HG03097 (cell line): Measurements from ENCODE around the gene MAPK10.
A peak's percentile ranks its signal among the peaks of the same experiment; 100 is the strongest.
"Not testable (repeated sequence)": the region's sequence is repeated elsewhere in the genome, so short reads cannot be mapped to it uniquely, and the experiment has no call there.

Experiments used
- ATAC-seq: cut with Tn5 transposase; IDR thresholded peaks from one replicate; pipeline ENCODE4 v1.9.1; 2021; ENCODE audit not compliant: unreplicated experiment, low FRiP score

The MAPK10 gene

DNA sequence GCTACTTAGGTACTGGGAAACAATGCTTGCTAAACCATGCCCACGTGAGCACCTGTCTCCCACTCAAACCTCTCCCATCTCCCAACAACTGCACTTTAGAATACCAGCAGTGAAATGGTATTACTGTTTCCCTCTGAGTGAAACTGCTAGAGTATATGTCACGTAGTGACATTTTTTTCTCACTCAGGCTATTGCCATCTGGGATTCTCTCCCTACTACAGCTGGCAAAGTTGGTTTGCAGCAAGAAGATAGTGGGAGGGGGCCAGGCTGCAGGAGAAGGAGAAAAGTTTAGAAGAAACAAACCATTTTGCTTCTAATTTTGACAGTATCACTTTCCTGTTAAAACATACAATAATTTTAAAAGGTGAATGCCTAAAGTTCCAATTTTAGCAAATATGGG lies 358.3 kb downstream of the MAPK10 start:
- ATAC-seq: no peak

DNA sequence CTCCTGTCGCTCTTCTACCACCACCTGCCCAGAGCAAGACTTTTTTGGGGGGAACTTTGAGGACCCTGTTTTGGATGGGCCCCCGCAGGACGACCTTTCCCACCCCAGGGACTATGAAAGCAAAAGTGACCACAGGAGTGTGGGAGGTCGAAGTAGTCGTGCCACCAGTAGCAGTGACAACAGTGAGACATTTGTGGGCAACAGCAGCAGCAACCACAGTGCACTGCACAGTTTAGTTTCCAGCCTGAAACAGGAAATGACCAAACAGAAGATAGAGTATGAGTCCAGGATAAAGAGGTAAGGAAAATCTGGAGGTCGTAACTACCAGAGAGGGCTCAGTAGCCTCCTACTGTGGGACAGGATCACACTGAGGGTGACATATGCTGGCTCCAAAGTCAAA lies 364.5 kb downstream of the MAPK10 start:
- no peak for ATAC-seq

DNA sequence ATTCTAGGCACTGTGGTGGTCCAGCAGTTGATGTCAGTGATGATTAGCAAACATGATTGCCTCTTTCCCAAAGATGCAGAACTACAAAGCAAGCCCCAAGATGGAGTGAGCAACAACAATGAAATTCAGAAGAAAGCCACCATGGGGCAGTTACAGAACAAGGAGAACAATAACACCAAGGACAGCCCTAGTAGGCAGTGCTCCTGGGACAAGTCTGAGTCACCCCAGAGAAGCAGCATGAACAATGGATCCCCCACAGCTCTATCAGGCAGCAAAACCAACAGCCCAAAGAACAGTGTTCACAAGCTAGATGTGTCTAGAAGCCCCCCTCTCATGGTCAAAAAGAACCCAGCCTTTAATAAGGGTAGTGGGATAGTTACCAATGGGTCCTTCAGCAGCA lies 365.3 kb downstream of the MAPK10 start:
- no peak for ATAC-seq

DNA sequence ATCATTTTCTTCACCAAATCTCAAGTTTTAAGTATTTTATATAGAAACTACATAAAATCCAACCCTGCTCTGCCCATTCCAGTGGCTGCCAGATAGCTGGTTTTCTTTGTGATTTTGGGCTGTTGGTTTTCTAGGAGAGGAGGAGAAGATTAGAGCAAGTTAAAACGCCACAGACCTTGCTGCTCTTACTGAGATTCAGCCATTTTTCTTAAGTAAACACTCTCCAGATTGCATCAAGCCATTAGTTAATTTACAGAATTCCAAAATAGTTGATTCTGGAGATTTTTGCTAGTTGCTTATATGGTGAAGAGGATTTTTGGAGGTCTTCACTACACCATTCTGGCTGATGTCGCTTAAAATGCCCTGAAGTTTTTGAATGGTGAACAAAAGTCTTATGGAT lies 366.2 kb downstream of the MAPK10 start:
- ATAC-seq: no peak

DNA sequence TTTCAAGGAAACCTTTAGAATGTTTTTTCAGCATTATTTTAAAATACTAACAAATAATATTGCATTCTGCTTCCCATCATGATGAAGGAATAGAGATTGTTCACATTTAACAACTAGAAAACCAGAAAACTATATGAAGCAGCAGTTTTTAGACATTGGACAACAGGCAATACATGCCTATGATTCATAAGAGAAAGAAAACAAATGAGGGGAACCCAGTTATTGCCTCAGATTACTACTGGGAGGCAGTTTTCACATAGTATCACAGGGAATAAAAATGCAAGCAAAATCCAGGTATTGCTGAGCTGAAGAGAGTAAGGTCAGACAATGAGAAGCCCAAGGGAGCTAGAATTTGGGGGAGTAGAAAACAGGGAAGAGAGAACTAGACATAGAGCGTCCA lies 373.6 kb downstream of the MAPK10 start:
- ATAC-seq: no peak

DNA sequence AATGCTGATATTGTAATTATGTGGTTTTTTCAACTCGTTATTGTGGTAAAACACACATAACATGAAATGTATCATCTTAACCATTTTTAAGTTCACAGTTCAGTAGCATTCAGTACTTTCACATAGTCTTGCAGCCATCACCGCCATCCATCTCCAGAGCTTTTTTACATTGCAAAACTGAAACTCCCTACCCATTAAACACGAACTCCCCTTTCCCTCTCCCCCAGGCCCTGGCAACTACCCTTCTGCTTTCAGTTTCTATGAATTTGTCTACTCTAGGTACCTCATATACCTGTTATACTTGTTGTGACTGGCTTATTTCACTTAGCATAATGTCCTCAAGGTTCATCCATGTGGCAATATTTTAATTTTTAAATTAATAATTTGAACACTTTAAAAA lies 380.6 kb downstream of the MAPK10 start:
- ATAC-seq: peak; percentile 100

DNA sequence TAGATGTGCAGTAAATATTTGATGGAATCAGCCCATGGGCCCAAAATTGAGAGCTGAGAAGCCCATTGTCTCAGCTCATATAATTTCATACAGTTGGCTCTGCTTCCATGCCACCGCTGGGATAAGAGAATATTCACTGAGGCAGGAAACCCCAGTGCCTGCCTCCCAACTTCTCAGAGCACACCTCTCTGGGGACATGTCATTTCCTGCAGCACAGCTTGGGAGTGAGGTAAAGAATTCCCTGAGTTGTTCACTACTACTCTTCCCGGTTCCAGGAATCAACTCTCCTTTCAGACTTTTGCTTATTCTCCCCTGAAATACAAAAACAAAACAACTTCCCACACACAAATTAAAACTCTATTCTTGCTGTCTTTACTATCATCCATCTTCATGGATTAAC lies 389.3 kb downstream of the MAPK10 start:
- ATAC-seq: no peak

DNA sequence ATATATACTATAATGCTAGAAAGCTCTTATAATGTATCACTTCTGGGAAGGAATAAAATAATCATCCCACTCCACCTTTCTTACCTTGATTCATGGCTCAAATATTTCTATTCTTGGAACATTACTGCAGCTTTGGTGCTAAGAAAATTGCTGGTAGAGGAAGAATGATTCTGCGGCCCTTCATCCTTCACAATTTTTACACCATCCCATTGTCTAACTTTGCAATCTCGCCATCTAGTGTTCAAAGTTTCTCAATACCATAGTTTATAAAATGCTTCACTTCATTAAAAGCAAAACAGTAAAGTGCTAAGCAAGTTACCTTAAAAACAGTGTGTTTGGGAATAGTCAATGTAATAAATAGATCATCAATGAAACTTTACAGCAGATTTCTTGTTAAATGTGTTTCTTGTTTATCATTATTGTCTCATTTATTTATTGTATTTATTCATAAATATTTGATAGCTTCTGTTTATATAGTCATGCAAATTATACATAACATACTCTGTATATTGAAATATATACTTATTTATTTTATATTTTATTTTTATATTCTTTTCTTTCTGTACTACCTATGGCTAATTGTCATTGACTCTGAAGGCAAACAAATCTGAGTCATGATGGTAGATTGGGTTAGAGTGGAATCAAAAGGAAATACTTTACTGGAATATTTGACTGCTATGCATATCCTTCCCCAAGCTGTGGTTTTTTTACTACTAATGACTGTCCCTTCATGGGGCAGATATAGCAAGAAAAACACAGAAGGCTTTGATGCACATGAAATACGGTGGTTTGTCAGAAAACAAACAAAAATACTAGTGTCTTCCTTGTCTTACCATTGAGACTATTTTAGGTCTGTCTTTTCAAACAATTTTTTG lies 390.7 kb downstream of the MAPK10 start:
- no peak for ATAC-seq

DNA sequence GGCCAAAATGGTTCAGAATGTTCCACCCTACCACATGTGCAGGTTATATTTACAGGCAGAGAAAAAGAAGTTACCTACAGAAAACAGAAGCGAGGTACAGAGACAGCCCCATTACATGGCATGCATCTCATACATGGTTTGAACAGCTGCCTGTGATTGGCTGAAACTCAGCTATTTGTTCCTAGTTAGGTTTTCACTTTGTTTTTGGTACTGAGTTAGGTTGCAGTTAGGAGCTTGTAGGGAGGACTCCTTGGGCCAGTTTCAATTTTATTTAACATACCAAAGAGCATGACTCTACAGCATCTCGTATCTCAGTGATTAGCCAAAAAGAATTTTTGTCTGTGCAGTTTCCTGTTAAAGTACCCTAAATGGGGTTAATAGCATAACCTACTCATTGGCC lies 392.0 kb downstream of the MAPK10 start:
- no peak for ATAC-seq

DNA sequence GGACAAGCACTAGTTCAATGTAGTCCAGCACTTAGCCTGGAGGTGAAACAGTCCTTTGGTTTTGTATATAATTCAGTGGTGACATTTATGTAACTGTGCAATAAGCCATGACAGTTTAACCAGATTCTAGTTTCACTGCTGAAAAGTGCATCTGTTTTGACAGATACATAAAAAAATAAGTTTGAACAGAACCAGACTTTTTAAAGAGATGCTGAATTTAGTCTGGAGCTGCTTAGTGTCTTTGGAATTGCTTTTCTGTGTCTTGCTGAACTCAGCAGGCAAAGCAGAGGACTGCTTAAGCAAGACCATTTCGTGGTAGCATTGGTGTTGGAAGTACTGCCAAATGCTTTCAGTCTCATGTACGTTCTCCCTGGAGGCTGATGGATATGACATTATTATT lies 393.5 kb downstream of the MAPK10 start:
- no peak for ATAC-seq

DNA sequence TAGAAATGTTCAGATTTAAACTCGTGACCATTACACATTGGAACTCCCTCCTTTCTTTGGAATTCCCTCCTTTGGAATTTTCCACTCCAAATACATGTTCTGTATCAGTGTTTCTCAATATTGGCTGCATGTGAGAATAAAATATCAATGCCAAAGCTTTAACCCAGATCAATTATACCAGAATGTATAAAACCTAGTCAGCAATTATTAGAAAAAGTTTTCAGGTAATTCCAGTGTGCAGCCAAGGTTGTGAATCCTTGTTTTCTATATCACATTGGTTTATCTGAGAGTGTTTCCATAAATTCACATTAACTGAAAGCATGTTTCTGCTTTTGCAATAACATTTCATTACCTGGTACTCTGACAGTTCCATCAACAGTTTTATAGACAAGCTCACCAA lies 394.3 kb downstream of the MAPK10 start:
- no peak for ATAC-seq

DNA sequence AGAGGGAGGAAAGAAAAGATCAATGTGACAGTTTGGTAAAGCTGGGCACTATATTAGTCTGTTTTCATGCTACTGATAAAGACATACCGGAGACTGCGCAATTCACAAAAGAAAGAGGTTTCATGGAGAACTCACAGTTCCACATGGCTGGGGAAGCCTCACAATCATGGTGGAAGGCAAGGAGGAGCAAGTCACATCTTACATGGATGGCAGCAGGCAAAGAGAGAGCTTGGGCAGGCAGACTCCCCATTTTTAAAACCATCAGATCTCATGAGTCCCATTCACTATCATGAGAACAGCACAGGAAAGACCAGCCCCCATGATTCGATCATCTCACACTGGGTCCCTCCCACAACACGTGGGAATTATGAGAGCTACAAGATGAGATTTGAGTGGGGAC lies 394.8 kb downstream of the MAPK10 start:
- not testable (repeated sequence) for ATAC-seq

DNA sequence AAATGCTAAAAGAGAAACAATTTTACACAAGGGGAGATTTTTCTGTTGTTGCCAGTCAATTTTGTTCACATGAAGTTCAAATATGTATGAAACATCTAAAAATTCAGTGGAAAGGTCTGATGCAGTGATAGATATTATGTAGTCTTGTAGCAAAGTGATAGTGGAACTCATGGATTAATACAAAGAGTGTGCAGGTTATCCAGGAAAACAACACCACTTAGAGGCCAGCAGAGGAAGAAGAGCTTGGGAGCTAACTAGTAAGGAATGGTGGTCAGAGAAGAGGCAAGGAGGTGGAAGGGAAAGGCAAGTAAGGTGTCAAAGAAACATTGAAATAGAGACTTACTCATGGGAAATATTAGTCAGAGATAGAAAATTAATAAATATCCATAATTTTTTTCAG lies 395.6 kb downstream of the MAPK10 start:
- ATAC-seq: no peak

DNA sequence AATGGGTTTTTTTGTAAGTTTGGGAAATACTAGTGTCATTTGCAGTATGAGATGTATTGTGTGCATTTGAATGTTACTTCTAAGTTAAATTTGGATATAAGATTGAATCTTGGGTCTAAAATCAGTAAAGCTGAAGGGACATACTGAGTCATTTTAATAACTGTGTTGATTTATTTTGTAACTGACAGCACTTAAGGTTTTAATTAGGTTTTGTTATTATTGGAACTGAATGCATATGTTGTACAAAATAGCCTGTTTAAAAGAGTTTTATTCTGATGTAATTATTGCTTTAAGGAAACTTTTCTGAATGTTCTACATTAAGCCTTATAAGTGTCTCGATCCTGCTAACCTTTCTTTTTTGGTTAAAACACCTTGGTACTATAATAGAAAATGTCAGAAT lies 396.6 kb downstream of the MAPK10 start:
- ATAC-seq: no peak

DNA sequence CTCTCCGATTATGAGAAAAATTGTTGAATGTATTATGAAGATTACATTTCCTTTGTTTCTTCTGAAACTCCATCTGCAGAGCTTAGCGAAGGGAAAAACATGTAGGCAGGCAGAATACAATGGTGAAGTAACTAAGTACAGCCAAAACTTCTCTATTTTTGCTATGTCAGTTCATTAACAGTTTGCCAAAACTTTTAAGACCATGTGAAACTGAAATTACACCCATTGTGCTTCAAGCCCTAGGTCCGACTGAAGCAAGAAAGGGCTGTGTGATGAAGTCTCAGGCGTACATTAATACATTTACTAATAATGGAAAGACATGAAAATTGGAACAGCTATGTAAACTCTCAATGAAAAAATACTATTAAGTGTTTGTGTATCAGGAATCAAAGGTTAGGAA lies 398.0 kb downstream of the MAPK10 start:
- ATAC-seq: no peak

DNA sequence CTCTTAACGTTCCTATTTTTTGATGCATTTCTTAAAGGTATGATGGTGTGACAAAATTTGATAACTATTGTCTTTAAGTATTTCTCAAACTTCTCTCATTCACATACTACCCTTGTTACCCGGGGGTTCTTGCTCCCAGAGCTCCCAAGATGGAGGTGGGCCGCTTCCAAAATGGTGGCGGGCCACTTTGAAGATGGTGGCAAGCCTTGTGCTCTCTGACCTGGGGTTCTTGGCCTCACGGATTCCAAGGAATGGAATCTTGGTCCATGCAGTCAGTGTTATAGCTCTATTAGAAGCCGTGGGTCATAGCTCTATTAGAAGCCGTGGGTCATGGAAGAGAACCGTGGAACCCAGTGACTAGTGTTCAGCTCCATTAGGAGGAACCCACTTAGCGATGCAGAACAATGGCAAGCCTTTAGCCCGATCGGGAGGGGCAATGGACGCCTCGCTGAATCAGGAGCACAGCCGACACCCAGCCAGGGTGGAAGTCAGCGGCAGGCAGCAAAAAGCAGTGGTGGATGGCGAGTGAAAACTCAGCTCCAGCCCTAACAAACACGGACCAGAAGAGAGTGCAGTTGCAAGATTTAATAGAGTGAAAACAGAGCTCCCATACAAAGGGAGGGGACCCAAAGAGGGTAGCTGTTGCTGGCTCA lies 403.4 kb downstream of the MAPK10 start:
- ATAC-seq: no peak

DNA sequence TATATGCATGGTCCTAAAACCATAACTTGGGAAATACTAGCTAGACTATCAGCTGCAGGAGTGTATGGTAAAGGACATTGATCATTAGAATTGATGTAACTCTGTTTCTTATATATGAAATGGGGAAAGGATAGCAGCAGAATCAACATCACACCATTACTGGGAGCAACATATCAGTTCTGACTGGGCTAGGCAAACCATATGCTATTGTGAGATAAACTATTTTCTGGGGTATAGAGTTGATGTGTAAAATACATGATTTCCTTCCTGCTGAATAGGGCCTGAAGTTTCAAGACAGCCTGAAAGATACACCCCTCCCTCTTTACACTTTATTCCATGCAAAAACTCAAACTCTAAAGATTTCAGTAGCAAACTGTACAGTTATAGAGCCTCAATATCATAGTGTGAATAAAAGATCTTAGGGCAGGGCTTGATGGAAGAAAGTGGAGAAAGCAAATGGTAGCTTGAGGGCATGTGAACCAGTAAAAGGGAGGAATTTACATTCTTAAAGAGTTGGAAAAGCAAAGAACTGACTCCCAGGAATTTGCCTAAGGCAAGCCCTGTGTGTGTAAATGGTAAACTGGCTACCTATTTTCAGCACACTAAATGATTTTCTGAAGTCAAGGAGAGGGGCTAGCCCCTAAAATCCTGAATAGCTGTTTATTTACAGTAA lies 404.1 kb downstream of the MAPK10 start:
- ATAC-seq: no peak

DNA sequence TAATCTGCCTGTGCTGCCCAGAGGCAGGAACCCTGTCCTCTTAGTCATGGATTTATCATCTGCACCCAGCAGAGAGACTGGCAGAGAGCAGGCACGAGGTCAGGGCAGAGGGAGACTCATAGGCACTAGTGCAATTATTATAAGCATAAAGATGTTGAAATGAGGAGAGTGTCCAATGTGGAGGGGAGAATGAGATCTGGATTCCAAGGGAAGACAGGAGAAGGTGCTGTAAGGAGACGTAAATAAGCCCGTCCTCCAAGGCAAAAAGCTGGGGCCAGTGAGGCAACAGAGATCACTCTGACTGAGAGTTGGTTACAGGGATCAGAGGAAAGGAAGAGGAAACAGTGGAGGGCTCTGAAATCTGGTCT lies 406.2 kb downstream of the MAPK10 start:
- no peak for ATAC-seq

DNA sequence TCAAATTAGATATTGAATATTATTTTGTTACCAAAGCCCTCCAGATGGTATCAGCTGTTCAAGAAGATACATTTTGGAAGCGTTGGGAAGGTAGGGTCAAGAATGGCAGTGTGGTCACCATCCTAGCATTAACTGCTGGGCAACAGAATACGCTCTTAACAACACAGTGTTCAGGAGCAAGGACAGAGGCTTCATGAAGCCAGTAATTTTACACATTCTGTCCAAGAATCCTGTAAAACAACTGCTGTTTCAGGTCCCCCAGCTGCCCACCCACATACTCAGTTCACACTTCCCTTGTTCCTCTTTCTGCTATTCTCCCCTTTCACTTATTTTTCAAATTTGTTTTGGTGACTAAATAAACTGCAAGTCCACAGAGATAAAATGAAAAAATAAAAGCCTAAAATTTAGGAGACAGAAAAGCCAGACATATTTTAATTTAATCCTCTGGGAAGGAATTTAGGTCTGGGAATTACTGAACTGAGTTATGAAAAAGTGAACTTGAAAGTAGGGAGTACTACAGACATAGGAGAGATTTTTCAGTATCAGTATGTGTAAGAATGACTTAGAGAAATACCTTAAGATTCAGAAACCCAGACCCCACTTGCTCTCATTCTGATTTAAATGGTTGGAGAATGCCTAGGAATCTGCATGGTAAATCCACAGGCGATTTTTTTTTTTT lies 406.7 kb downstream of the MAPK10 start:
- no peak for ATAC-seq

DNA sequence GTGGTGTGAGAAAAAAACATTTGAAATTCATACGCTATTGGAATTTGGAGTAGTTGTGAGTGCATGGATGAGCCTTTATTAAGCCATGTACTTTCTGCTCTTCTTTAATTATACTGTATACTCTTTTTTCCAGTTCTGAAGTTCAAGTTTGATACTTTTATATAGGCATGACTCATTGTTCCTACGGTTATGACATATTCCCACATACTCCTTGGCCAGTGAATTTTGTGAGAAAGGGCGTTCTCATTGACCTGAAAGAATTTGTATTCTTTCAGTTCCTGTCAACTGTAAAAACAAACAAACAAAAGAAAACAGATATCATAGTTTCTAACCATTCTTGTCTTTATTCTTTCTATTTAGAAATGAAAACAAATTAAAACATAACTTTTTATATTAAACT lies 407.3 kb downstream of the MAPK10 start:
- no peak for ATAC-seq

DNA sequence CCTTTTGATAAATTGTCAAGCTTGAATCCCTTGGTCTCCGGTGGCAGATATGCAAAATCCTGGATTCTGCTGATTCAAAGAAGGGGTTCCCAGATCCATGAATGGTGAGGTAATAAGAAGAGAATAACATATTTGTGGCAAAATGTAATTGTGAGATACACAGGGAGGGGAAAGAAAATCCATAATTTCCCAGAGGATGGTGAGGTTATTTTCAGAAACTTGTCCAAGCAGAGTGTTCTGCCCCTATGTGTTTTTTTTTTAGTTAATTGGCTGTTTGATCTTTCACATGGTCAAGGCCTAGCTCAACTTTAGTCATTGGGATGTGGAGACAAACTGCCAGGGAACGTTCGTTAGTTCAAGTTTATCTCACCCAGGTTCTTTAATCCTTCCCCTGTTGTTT lies 408.8 kb downstream of the MAPK10 start:
- no peak for ATAC-seq
